Neural cell (in vitro differentiated cells): ENCODE results near the gene TOMM40. TPM values are rescaled to one million over a fixed set of nuclear protein-coding genes. Genes with fewer than 3 reads are reported as not detected.
"Not testable (repeated sequence)": the region's sequence is repeated elsewhere in the genome, so short reads cannot be mapped to it uniquely, and the experiment has no call there.

Experiments used
- H2AFZ ChIP-seq: fragments of 200-600, 300-800 bp; sonication (generic), shearing (Covaris generic); 2 replicates; pipeline ENCODE4 v1.6.0; 2014; ENCODE audit warnings: low read depth, mild to moderate bottlenecking, antibody characterized with exemption, low read length, moderate library complexity
- H3F3A ChIP-seq: fragments of 200-600 bp; shearing (Covaris generic); 2 replicates; pipeline ENCODE4 v1.6.1; 2016; ENCODE audit warnings: mild to moderate bottlenecking, moderate library complexity, mixed read lengths, antibody characterized with exemption, low read length; ENCODE audit not compliant: insufficient read depth, poor library complexity, severe bottlenecking
- H3K27ac ChIP-seq: fragments of 200-600, 300-800 bp; sonication (generic), shearing (Covaris generic); 2 replicates; pipeline ENCODE4 v1.5.1; 2014; ENCODE audit warnings: mild to moderate bottlenecking, low read length, moderate library complexity
- H3K27me3 ChIP-seq: fragments of 300-800, 200-600 bp; sonication (generic), shearing (Covaris generic); 2 replicates; pipeline ENCODE4 v1.6.0; 2014; ENCODE audit warnings: mild to moderate bottlenecking, low read depth, low read length, moderate library complexity; ENCODE audit not compliant: insufficient read depth
- H3K36me3 ChIP-seq: fragments of 300-800, 200-600 bp; sonication (generic), shearing (Covaris generic); 2 replicates; pipeline ENCODE4 v1.5.1; 2014; ENCODE audit warnings: mild to moderate bottlenecking, antibody characterized with exemption, low read length, moderate library complexity; ENCODE audit not compliant: insufficient read depth
- H3K4me2 ChIP-seq: fragments of 300-800, 200-600 bp; sonication (generic), shearing (Covaris generic); 2 replicates; pipeline ENCODE4 v1.6.0; 2014; ENCODE audit warnings: mild to moderate bottlenecking, low read length
- H3K4me3 ChIP-seq: fragments of 300-800, 200-600 bp; sonication (generic), shearing (Covaris generic); 2 replicates; pipeline ENCODE4 v1.5.1; 2014; ENCODE audit warnings: mild to moderate bottlenecking, low read length, moderate library complexity
- H3K79me2 ChIP-seq: fragments of 200-600 bp; shearing (Covaris generic); replicated peaks from 2 replicates; pipeline ENCODE4 v1.6.0; 2014; ENCODE audit warnings: mild to moderate bottlenecking, low read length, moderate library complexity; ENCODE audit not compliant: insufficient read depth
- H3K9ac ChIP-seq: fragments of 300-800, 200-600 bp; sonication (generic), shearing (Covaris generic); 2 replicates; pipeline ENCODE4 v1.6.1; 2016; ENCODE audit warnings: mild to moderate bottlenecking, low read length, mixed read lengths
- H3K9me2 ChIP-seq: fragments of 200-600 bp; shearing (Covaris generic); 2 replicates; pipeline ENCODE4 v1.6.1; 2016; ENCODE audit warnings: mild to moderate bottlenecking, low read length, mixed read lengths; ENCODE audit not compliant: insufficient read depth
- H3K9me3 ChIP-seq: fragments of 200-600, 300-800 bp; sonication (generic), shearing (Covaris generic); 2 replicates; pipeline ENCODE4 v1.6.1; 2016; ENCODE audit warnings: mild to moderate bottlenecking, mixed run types, low read length, moderate library complexity, mixed read lengths
- H4K20me1 ChIP-seq: fragments of 200-600 bp; shearing (Covaris generic); 2 replicates; pipeline ENCODE4 v1.6.1; 2016; ENCODE audit warnings: mild to moderate bottlenecking, mixed run types; ENCODE audit not compliant: insufficient read depth
- CTCF ChIP-seq: fragments of 450-650 bp; IDR thresholded peaks from 2 replicates; pipeline ENCODE4 v1.5.1; 2014; ENCODE audit warnings: antibody characterized with exemption, mild to moderate bottlenecking, moderate library complexity; ENCODE audit not compliant: poor library complexity, severe bottlenecking
- EP300 ChIP-seq: fragments of 450-650 bp; conservative IDR thresholded peaks from 2 replicates; pipeline ENCODE4 v1.6.1; 2014; ENCODE audit warnings: antibody characterized with exemption, mild to moderate bottlenecking, moderate library complexity; ENCODE audit not compliant: poor library complexity, severe bottlenecking
- EZH2 ChIP-seq: fragments of 200-600, 300-800 bp; shearing (Covaris generic), sonication (generic); IDR thresholded peaks from 2 replicates; pipeline ENCODE4 v1.6.1; 2014; ENCODE audit warnings: antibody characterized with exemption, low read length, borderline replicate concordance, mild to moderate bottlenecking; ENCODE audit not compliant: insufficient read depth, poor library complexity, severe bottlenecking
- MXI1 ChIP-seq: fragments of 450-650 bp; conservative IDR thresholded peaks from 2 replicates; pipeline ENCODE4 v1.6.1; 2014; ENCODE audit warnings: antibody characterized with exemption, mild to moderate bottlenecking; ENCODE audit not compliant: poor library complexity, severe bottlenecking
- RAD21 ChIP-seq: fragments of 450-650 bp; conservative IDR thresholded peaks from 2 replicates; pipeline ENCODE4 v1.6.1; 2014; ENCODE audit warnings: antibody characterized with exemption, mild to moderate bottlenecking, moderate library complexity
- SMC3 ChIP-seq: fragments of 450-650 bp; conservative IDR thresholded peaks from 2 replicates; pipeline ENCODE4 v1.6.1; 2014; ENCODE audit warnings: antibody characterized with exemption, mild to moderate bottlenecking, moderate library complexity; ENCODE audit not compliant: poor library complexity
- TAF1 ChIP-seq: IDR thresholded peaks from 2 replicates; pipeline ENCODE4 v1.6.1; 2012; ENCODE audit warnings: low read depth
- polyA plus RNA-seq: library from polyadenylated mRNA; depleted of rRNA; stranded (reverse); fragments of >200 nt; gene quantifications from 2 replicates; pipeline ENCODE4 v1.2.3, GENCODE V29; 2014
- TF ChIP-seq, protein P1 (sequence below): IDR thresholded peaks from 2 replicates; pipeline ENCODE4 v1.6.1; 2012; ENCODE audit warnings: borderline replicate concordance

Gene TOMM40
- polyA plus RNA-seq, 1 donor from 2014 or later = 48.4 TPM

- Histone ChIP-seq H3K4me3 (no peak overlapping the region), H3K27ac (no peak overlapping the region), H3K9me2 (no peaks in the 10 kb centered on the region), H3K36me3 (no peaks in the 10 kb centered on the region), H2AFZ (no peak overlapping the region), H4K20me1 (no peaks in the 10 kb centered on the region), H3K79me2 (no peaks in the 10 kb centered on the region), H3K4me2 (no peak overlapping the region), H3K9me3 (no peaks in the 10 kb centered on the region), H3F3A (no peaks in the 10 kb centered on the region), H3K27me3 (peaks cover 8% of the 10 kb centered on the region), H3K9ac (no peak overlapping the region)
- TF ChIP-seq SMC3 (no peak), TAF1 (no peak), EZH2 (no peak), RAD21 (no peak), CTCF (no peak), EP300 (no peak)
- TF ChIP-seq, protein P1, sequence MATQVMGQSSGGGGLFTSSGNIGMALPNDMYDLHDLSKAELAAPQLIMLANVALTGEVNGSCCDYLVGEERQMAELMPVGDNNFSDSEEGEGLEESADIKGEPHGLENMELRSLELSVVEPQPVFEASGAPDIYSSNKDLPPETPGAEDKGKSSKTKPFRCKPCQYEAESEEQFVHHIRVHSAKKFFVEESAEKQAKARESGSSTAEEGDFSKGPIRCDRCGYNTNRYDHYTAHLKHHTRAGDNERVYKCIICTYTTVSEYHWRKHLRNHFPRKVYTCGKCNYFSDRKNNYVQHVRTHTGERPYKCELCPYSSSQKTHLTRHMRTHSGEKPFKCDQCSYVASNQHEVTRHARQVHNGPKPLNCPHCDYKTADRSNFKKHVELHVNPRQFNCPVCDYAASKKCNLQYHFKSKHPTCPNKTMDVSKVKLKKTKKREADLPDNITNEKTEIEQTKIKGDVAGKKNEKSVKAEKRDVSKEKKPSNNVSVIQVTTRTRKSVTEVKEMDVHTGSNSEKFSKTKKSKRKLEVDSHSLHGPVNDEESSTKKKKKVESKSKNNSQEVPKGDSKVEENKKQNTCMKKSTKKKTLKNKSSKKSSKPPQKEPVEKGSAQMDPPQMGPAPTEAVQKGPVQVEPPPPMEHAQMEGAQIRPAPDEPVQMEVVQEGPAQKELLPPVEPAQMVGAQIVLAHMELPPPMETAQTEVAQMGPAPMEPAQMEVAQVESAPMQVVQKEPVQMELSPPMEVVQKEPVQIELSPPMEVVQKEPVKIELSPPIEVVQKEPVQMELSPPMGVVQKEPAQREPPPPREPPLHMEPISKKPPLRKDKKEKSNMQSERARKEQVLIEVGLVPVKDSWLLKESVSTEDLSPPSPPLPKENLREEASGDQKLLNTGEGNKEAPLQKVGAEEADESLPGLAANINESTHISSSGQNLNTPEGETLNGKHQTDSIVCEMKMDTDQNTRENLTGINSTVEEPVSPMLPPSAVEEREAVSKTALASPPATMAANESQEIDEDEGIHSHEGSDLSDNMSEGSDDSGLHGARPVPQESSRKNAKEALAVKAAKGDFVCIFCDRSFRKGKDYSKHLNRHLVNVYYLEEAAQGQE = no peak
These were observed 17.8 kb downstream of the TOMM40 start for GRCh38 chr19:44908836-44909261.

- no peaks in the 10 kb centered on the region for H3K36me3 ChIP-seq
- TF ChIP-seq MXI1 (no peak), SMC3 (no peak), CTCF (no peak), RAD21 (no peak)
- H3K27me3 ChIP-seq = peaks cover 8% of the 10 kb centered on the region
- H3K9me3 ChIP-seq = no peaks in the 10 kb centered on the region
- H3K9me2 ChIP-seq = no peaks in the 10 kb centered on the region
- no peak overlapping the region for H3K9ac ChIP-seq
- H2AFZ ChIP-seq = no peak overlapping the region
- no peak overlapping the region for H3K4me2 ChIP-seq
- H4K20me1 ChIP-seq = no peaks in the 10 kb centered on the region
- no peak overlapping the region for H3K4me3 ChIP-seq
- no peaks in the 10 kb centered on the region for H3F3A ChIP-seq
- no peak overlapping the region for H3K27ac ChIP-seq
- no peaks in the 10 kb centered on the region for H3K79me2 ChIP-seq
These were observed 18.7 kb downstream of the TOMM40 start for GRCh38 chr19:44909775-44910174.

- not testable (repeated sequence) for H3K27me3 ChIP-seq, H3K79me2 ChIP-seq, H3K4me3 ChIP-seq, H4K20me1 ChIP-seq, H3K4me2 ChIP-seq, H3K36me3 ChIP-seq, H3K9ac ChIP-seq, H2AFZ ChIP-seq, H3K9me3 ChIP-seq, H3K9me2 ChIP-seq, H3K27ac ChIP-seq, H3F3A ChIP-seq
These were observed 20.8 kb downstream of the TOMM40 start for GRCh38 chr19:44911896-44912295.
